GM12892 (cell line): Measurements from ENCODE around the gene TMEM235.

Experiments
- POLR2A ChIP-seq: IDR thresholded peaks from 2 replicates; pipeline ENCODE4 v1.6.1; 2011; ENCODE audit warnings: low read depth, low read length, control low read depth
- TAF1 ChIP-seq: IDR thresholded peaks from 2 replicates; pipeline ENCODE4 v1.6.1; 2011; ENCODE audit warnings: low read depth, mild to moderate bottlenecking, control low read depth, low read length, borderline replicate concordance

DNA sequence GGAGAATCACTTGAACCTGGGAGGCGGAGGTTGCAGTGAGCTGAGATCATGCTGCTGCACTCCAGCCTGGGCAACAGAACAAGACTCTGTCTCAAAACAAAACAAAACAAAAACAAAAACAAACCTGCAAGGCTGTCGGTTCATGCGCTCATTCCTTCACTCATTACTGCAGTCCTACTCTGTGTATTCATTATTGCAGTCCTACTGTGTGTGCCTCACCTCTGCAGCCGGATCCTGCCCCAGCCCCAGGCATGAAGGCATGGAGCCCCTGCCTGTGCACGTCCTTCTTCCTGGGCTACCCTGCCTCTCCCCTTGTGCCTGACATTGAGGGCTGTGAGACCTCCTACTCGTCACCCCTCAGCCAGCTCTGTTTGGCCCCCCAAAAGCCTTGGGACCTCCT is 57.6 kb downstream of the TMEM235 start:
- TF ChIP-seq POLR2A (no peak), TAF1 (no peak)
